ENCODE results near the gene RBM33. TPM values are rescaled to one million over a fixed set of nuclear protein-coding genes. Genes with fewer than 3 reads are reported as not detected.

RBM33 gene
- total and polyA plus RNA-seq, 2 of the 13 experiments (the other 11 are each of a cell fraction or from before 2014, with no cell fraction given), result 12.4 to 28.9 TPM

- no peak for TF ChIP-seq ZNF609 (CRISPR knock-in tag; IDR thresholded peaks at IDR 0.05; ENCODE audit: borderline replicate concordance)
- TF ChIP-seq ZNF746 (CRISPR knock-in tag; IDR thresholded peaks at IDR 0.05), result no peak
- no peak for TF ChIP-seq ZNF563 (CRISPR knock-in tag; IDR thresholded peaks at IDR 0.05)
- peak; percentile 39; the same call in 1 of the 2 replicates for TF ChIP-seq ZNF580 (CRISPR knock-in tag; IDR thresholded peaks at IDR 0.05; ENCODE audit: borderline replicate concordance, low read depth)
- TF ChIP-seq XRCC5 (optimal IDR thresholded peaks at IDR 0.05; ENCODE audit: low read length), result no peak
- no peak for TF ChIP-seq THRA (CRISPR knock-in tag; IDR thresholded peaks at IDR 0.05; ENCODE audit: borderline replicate concordance)
- TF ChIP-seq IRF2 (CRISPR knock-in tag; IDR thresholded peaks at IDR 0.05), result peak; percentile 74; the same call in 1 of the 2 replicates
- no peak for TF ChIP-seq ZBTB40 (IDR thresholded peaks at IDR 0.05)
- peak; percentile 20; the same call in 1 of the 2 replicates for TF ChIP-seq ZBTB40 (CRISPR knock-in tag; IDR thresholded peaks at IDR 0.05)
- no peak for TF ChIP-seq HOXA5 (CRISPR knock-in tag; IDR thresholded peaks at IDR 0.05)
- TF ChIP-seq ZNF367 (CRISPR knock-in tag; IDR thresholded peaks at IDR 0.05; ENCODE audit: borderline replicate concordance), result no peak
- TF ChIP-seq ZNF782 (CRISPR knock-in tag; IDR thresholded peaks at IDR 0.05; ENCODE audit: borderline replicate concordance), result no peak
- TF ChIP-seq GLI4 (CRISPR knock-in tag; IDR thresholded peaks at IDR 0.05; ENCODE audit: borderline replicate concordance), result no peak
- TF ChIP-seq FOXM1 (CRISPR knock-in tag; IDR thresholded peaks at IDR 0.05), result no peak
- no peak for TF ChIP-seq ZNF788 (CRISPR knock-in tag; IDR thresholded peaks at IDR 0.05; ENCODE audit: borderline replicate concordance)
Observed at GRCh38 chr7:155682484-155682883, 38.0 kb downstream of the RBM33 start (continued).
